GM20000 (cell line): ENCODE measurements around the gene CDH22.

Source experiments
- DNase-seq: peaks from one replicate; pipeline ENCODE4 v3.0.0; 2012; ENCODE audit warnings: low spot score
- CTCF ChIP-seq: IDR thresholded peaks from 2 replicates; pipeline ENCODE4 v1.5.1; 2012; ENCODE audit warnings: mild to moderate bottlenecking, control low read depth; ENCODE audit errors: extremely low read depth, missing control alignments

Gene CDH22

GRCh38 chr20:46229478-46230105, 78.7 kb downstream of the CDH22 start:
- no peak for TF ChIP-seq CTCF
- DNase-seq = no peak

GRCh38 chr20:46228670-46229069, 79.6 kb downstream of the CDH22 start:
- no peak for TF ChIP-seq CTCF
- DNase-seq = no peak

GRCh38 chr20:46227272-46227767, 81.0 kb downstream of the CDH22 start:
- DNase-seq = no peak
- no peak for TF ChIP-seq CTCF

- no peak for DNase-seq
- no peak for TF ChIP-seq CTCF
Measured at GRCh38 chr20:46226602-46227001, 81.7 kb downstream of the CDH22 start.

GRCh38 chr20:46222521-46223007, 85.7 kb downstream of the CDH22 start:
- TF ChIP-seq CTCF = no peak
- no peak for DNase-seq

- DNase-seq = no peak
- no peak for TF ChIP-seq CTCF
Measured at GRCh38 chr20:46221256-46221833, 87.0 kb downstream of the CDH22 start.

- TF ChIP-seq CTCF = no peak
- no peak for DNase-seq
Measured at GRCh38 chr20:46220455-46221207, 87.7 kb downstream of the CDH22 start.
